B cell (primary cell): Measurements from ENCODE around the gene SLC12A3. TPM values are rescaled to one million over a fixed set of nuclear protein-coding genes. Genes with fewer than 3 reads are reported as not detected.

Experiments used
- ATAC-seq: fragments of 200-7000 bp; cut with Tn5 transposase; one replicate; pipeline ENCODE4 v1.10.0; 2021; ENCODE audit warnings: low read depth, mild to moderate bottlenecking, moderate number of reproducible peaks, moderate library complexity
- CTCF ChIA-PET: fragments of 350-600 bp; sonication (Branson Sonifier 250); formaldehyde crosslinking; loops from one replicate; lab custom pipeline; 2021; ENCODE audit warnings: antibody characterized with exemption, inconsistent platforms; lab: Charles Lee
- POLR2A ChIA-PET: fragments of 350-600 bp; sonication (Branson Sonifier 250); formaldehyde crosslinking; loops from one replicate; lab custom pipeline; 2021; ENCODE audit warnings: antibody characterized with exemption; lab: Charles Lee
- DNase-seq: peaks from one replicate; pipeline ENCODE4 v3.0.0; 2013
- H2AFZ ChIP-seq: 2 replicates; pipeline ENCODE4 v1.6.1; 2012; ENCODE audit warnings: mild to moderate bottlenecking, low read depth, low read length; ENCODE audit not compliant: insufficient read depth, poor library complexity, severe bottlenecking
- H3K27ac ChIP-seq, 2 donors: 1 replicate in 1 of 2; 2 replicates in 1 of 2; pipeline ENCODE4 v1.5.1; 2012 to 2013; ENCODE audit warnings: low read length in 2 of 2, mild to moderate bottlenecking in 2 of 2, moderate library complexity in 1 of 2
- H3K27me3 ChIP-seq, 4 experiments: fragments of 200-600 bp in 1 of 4; sonication (generic) in 1 of 4; replicated peaks in 1 of 4; 1 replicate in 2 of 4; 2 replicates in 2 of 4; pipeline versions ENCODE4 v1.6.1 to v1.7.0; 2013 to 2016; ENCODE audit warnings: low read length in 3 of 4, mild to moderate bottlenecking in 2 of 4, mixed read lengths in 1 of 4, moderate library complexity in 1 of 4; ENCODE audit not compliant: insufficient read depth in 4 of 4, control insufficient read depth in 3 of 4; ENCODE audit errors: control extremely low read depth in 1 of 4
- H3K36me3 ChIP-seq, 2 experiments: replicated peaks in 1 of 2; 1 replicate in 1 of 2; 2 replicates in 1 of 2; pipeline versions ENCODE4 v1.6.1 to v1.7.1; 2013; ENCODE audit warnings: low read length in 1 of 2; ENCODE audit not compliant: insufficient read depth in 2 of 2, control insufficient read depth in 1 of 2; ENCODE audit errors: control extremely low read depth in 1 of 2, extremely low read depth in 1 of 2
- H3K4me1 ChIP-seq, 2 donors: fragments of 200-600 bp in 1 of 2; sonication (generic) in 1 of 2; 1 replicate in 1 of 2; 2 replicates in 1 of 2; pipeline versions ENCODE4 v1.5.1 to v1.6.1; 2013 to 2017; ENCODE audit warnings: low read length in 2 of 2; ENCODE audit not compliant: control insufficient read depth in 2 of 2, insufficient read depth in 2 of 2
- H3K4me2 ChIP-seq: replicated peaks from 2 replicates; pipeline ENCODE3; 2012; ENCODE audit warnings: mild to moderate bottlenecking, low read depth, low read length; ENCODE audit not compliant: poor library complexity, severe bottlenecking
- H3K4me3 ChIP-seq, 5 experiments: fragments of 200-600 bp in 1 of 5; sonication (generic) in 1 of 5; 1 replicate in 3 of 5; 2 replicates in 2 of 5; pipeline versions ENCODE4 v1.5.1 to v1.7.0; 2011 to 2016; ENCODE audit warnings: low read length in 4 of 5, mild to moderate bottlenecking in 4 of 5, low read depth in 2 of 5, control low read depth in 1 of 5, moderate library complexity in 1 of 5; ENCODE audit not compliant: insufficient read depth in 1 of 5; ENCODE audit errors: control extremely low read depth in 1 of 5, extremely low read depth in 1 of 5
- H3K79me2 ChIP-seq: fragments of 200-600 bp; sonication (generic); one replicate; pipeline ENCODE4 v1.6.0; 2016; ENCODE audit warnings: low read length; ENCODE audit not compliant: control insufficient read depth, insufficient read depth
- H3K9ac ChIP-seq: fragments of 200-600 bp; sonication (generic); 2 replicates; pipeline ENCODE4 v1.6.1; 2017; ENCODE audit warnings: mild to moderate bottlenecking, low read length, moderate library complexity
- H3K9me3 ChIP-seq, 3 donors: one replicate each; pipeline versions ENCODE4 v1.6.1 to v1.7.1; 2013; ENCODE audit warnings: low read length in 2 of 3; ENCODE audit not compliant: control insufficient read depth in 2 of 3, insufficient read depth in 1 of 3; ENCODE audit errors: control extremely low read depth in 1 of 3
- H4K20me1 ChIP-seq: 2 replicates; pipeline ENCODE4 v1.6.0; 2012; ENCODE audit warnings: mild to moderate bottlenecking, low read length; ENCODE audit not compliant: insufficient read depth, control insufficient read depth, poor library complexity, severe bottlenecking
- H3K27ac Mint-ChIP-seq: one replicate; pipeline ENCODE4 v1.8.0; 2021; ENCODE audit warnings: mixed read lengths
- H3K27me3 Mint-ChIP-seq: one replicate; pipeline ENCODE4 v1.8.0; 2021; ENCODE audit warnings: mixed read lengths
- H3K4me1 Mint-ChIP-seq: one replicate; pipeline ENCODE4 v1.8.0; 2021; ENCODE audit warnings: mixed read lengths
- H3K4me3 Mint-ChIP-seq: one replicate; pipeline ENCODE4 v1.8.0; 2021; ENCODE audit warnings: mixed read lengths
- H3K9me3 Mint-ChIP-seq: one replicate; pipeline ENCODE4 v1.8.0; 2022; ENCODE audit warnings: mixed read lengths; ENCODE audit not compliant: insufficient read depth
- CTCF ChIP-seq: fragments of 200-600 bp; IDR thresholded peaks from one replicate; pipeline ENCODE4 v1.8.0; 2022; ENCODE audit warnings: antibody characterized with exemption, mild to moderate bottlenecking
- EZH2 ChIP-seq: IDR thresholded peaks from 2 replicates; pipeline ENCODE4 v1.6.1; 2012; ENCODE audit warnings: borderline replicate concordance, low read depth, mild to moderate bottlenecking, moderate library complexity, low read length; ENCODE audit not compliant: insufficient read depth, poor library complexity, severe bottlenecking
- WGBS: methylation state at CpG from one replicate; pipeline ENCODE4 v1.1.5; 2013; ENCODE audit warnings: missing lambda C conversion rate; ENCODE audit not compliant: insufficient coverage; 5-methylcytosine and 5-hydroxymethylcytosine counted together
- intact Hi-C: fragments of 100-400 bp; cut with micrococcal nuclease; formaldehyde crosslinking; loops from one replicate; pipeline ENCODE4 v1.10.0; 2022
- polyA plus RNA-seq: library from polyadenylated mRNA; depleted of rRNA; stranded (reverse); fragments of >200 nt; gene quantifications from 2 replicates; pipeline ENCODE4 v1.2.3, GENCODE V29; 2012
- total RNA-seq, 2 donors: library from RNA; stranded (reverse); fragments of 120-200 nt in 1 of 2; gene quantifications; 1 replicate in 1 of 2; 2 replicates in 1 of 2; pipeline versions ENCODE4 v1.2.3 to v1.2.4, GENCODE V29; 2013 to 2022

SLC12A3 gene
- total and polyA plus RNA-seq, 2 donors (not counting 1 experiment from before 2014, with no cell fraction given), result 1.3 to 4.9 TPM

GRCh38 chr16:56838622-56839337 lies 26.2 kb upstream of the SLC12A3 start:
- H3K79me2 ChIP-seq, result no peaks in the 10 kb centered on the region
- H3K27ac ChIP-seq, result no peak overlapping the region
- H2AFZ ChIP-seq, result no peak overlapping the region
- H3K4me2 ChIP-seq, result no peak overlapping the region
- H3K9me3 ChIP-seq, result no peaks in the 10 kb centered on the region
- no peaks in the 10 kb centered on the region for H3K4me1 Mint-ChIP-seq
- ChIA-PET CTCF (interaction anchor here (0.7 to 2.0 kb wide), 5 partner anchors 12 to 100 kb away, joined by 3 to 8 read pairs (median 4); no protein-coding TSS in a partner anchor), POLR2A (no interaction called here)
- no peak overlapping the region for H3K9ac ChIP-seq
- no peak overlapping the region for H3K27ac Mint-ChIP-seq
- no peaks in the 10 kb centered on the region for H3K9me3 Mint-ChIP-seq
- no peak overlapping the region for H3K4me3 Mint-ChIP-seq
- intact Hi-C loops, result no loop called here
- no peaks in the 10 kb centered on the region for H3K27me3 Mint-ChIP-seq
- H3K4me1 ChIP-seq, result no peaks in the 10 kb centered on the region
- H3K27me3 ChIP-seq, result no peaks in the 10 kb centered on the region
- DNase-seq, result no peak
- ATAC-seq, result no peak
- H4K20me1 ChIP-seq, result no peaks in the 10 kb centered on the region
- no peak overlapping the region for H3K4me3 ChIP-seq
- H3K36me3 ChIP-seq, result peaks cover 8 to 69% of the 10 kb centered on the region in 2 experiments
- TF ChIP-seq EZH2 (no peak), CTCF (no peak)
- 100% methylated on average over 2 of the region's 9 CpGs for WGBS

GRCh38 chr16:56841233-56841632 lies 23.8 kb upstream of the SLC12A3 start:
- no peak overlapping the region for H3K4me2 ChIP-seq
- CTCF ChIA-PET, result no interaction called here

More at GRCh38 chr16:56841233-56841632, 23.8 kb upstream of the SLC12A3 start:
- no peak overlapping the region for H3K4me3 Mint-ChIP-seq
- intact Hi-C loops, result no loop called here
- no peaks in the 10 kb centered on the region for H3K27me3 Mint-ChIP-seq
- no peak overlapping the region for H3K4me3 ChIP-seq
- TF ChIP-seq CTCF (no peak), EZH2 (no peak)
- no peak overlapping the region for H3K27ac Mint-ChIP-seq
- DNase-seq, result no peak
- POLR2A ChIA-PET, result no interaction called here
- WGBS, result 100% methylated on average over 1 of the region's 2 CpGs
- H3K36me3 ChIP-seq, result peaks cover 12 to 65% of the 10 kb centered on the region in 2 experiments
- no peaks in the 10 kb centered on the region for H3K4me1 ChIP-seq
- no peaks in the 10 kb centered on the region for H3K27me3 ChIP-seq
- H2AFZ ChIP-seq, result no peak overlapping the region
- H3K27ac ChIP-seq, result no peak overlapping the region
- no peaks in the 10 kb centered on the region for H3K9me3 ChIP-seq
- H3K9me3 Mint-ChIP-seq, result no peaks in the 10 kb centered on the region
- no peaks in the 10 kb centered on the region for H3K79me2 ChIP-seq
- H3K4me1 Mint-ChIP-seq, result no peaks in the 10 kb centered on the region
- H3K9ac ChIP-seq, result no peak overlapping the region
- H4K20me1 ChIP-seq, result no peaks in the 10 kb centered on the region
- no peak for ATAC-seq
